ENCODE data around the gene STAB1.

DNA sequence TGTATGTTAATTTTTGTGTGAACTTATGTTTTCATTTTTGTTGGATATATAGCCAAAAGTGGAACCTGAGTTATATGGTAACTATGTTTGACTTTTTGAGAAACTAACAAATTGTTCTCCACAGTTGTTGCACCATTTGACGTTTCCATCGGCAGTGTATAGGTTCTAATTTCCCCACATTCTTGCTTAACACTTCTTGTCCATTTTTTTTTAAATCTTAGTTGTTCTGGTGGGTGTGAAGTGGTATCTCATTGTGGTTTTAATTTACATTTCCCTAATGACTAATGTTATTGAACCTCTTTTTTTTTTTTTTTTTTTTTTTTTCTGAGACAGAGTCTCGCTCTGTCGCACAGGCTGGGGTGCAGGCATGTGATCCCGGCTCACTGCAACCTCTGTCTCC is 31.7 kb upstream of the STAB1 start:
- no peak for TF ChIP-seq POLR2A (IDR thresholded peaks at IDR 0.05)
- TF ChIP-seq, protein P1, sequence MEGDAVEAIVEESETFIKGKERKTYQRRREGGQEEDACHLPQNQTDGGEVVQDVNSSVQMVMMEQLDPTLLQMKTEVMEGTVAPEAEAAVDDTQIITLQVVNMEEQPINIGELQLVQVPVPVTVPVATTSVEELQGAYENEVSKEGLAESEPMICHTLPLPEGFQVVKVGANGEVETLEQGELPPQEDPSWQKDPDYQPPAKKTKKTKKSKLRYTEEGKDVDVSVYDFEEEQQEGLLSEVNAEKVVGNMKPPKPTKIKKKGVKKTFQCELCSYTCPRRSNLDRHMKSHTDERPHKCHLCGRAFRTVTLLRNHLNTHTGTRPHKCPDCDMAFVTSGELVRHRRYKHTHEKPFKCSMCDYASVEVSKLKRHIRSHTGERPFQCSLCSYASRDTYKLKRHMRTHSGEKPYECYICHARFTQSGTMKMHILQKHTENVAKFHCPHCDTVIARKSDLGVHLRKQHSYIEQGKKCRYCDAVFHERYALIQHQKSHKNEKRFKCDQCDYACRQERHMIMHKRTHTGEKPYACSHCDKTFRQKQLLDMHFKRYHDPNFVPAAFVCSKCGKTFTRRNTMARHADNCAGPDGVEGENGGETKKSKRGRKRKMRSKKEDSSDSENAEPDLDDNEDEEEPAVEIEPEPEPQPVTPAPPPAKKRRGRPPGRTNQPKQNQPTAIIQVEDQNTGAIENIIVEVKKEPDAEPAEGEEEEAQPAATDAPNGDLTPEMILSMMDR (IDR thresholded peaks at IDR 0.05), result no peak
